ENCODE data around the gene RCBTB1. TPM values are rescaled to one million over a fixed set of nuclear protein-coding genes. Genes with fewer than 3 reads are reported as not detected.
A peak's percentile ranks its signal among the peaks of the same experiment; 100 is the strongest.
"Not testable (repeated sequence)": the region's sequence is repeated elsewhere in the genome, so short reads cannot be mapped to it uniquely, and the experiment has no call there.

The RCBTB1 gene
- total RNA-seq, 2 experiments from 2014 or later: 10.3 to 11.4 TPM

DNA sequence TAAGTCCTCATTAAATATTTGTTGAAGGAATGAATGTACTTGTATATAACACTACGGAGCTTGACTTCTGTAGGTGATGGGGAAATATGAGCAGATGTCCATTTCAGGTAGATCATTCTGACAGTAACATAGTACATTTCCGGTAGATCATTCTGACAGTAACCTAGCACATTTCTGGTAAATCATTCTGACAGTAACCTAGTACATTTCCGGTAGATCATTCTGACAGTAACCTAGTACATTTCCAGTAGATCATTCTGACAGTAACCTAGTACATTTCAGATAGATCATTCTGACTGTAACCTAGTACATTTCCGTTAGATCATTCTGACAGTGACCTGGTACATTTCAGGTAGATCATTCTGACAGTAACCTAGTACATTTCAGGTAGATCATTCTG, 87.2 kb downstream of the RCBTB1 start:
- intact Hi-C loops (cut with DNase I, micrococcal nuclease): loop anchor here (5.0 to 10.0 kb wide), 4 partner anchors 44 to 297 kb away; partner anchors contain the start of genes KPNA3 (in 1 of the 2) and RCBTB1 (in 1 of the 2)
- H3K27ac ChIP-seq (ENCODE audit: low read depth in 1 of 2, low read length in 2 of 2): peak overlapping the region; percentile 82 to 94
- CTCF ChIA-PET: no interaction called here
- H3K4me1 ChIP-seq (ENCODE audit: insufficient read depth, low read length): peaks cover 49% of the 10 kb centered on the region
- no peaks in the 10 kb centered on the region for H3K9me3 Mint-ChIP-seq
- peak overlapping the region; percentile 95 for H3K27ac Mint-ChIP-seq
- TF ChIP-seq, protein P1, sequence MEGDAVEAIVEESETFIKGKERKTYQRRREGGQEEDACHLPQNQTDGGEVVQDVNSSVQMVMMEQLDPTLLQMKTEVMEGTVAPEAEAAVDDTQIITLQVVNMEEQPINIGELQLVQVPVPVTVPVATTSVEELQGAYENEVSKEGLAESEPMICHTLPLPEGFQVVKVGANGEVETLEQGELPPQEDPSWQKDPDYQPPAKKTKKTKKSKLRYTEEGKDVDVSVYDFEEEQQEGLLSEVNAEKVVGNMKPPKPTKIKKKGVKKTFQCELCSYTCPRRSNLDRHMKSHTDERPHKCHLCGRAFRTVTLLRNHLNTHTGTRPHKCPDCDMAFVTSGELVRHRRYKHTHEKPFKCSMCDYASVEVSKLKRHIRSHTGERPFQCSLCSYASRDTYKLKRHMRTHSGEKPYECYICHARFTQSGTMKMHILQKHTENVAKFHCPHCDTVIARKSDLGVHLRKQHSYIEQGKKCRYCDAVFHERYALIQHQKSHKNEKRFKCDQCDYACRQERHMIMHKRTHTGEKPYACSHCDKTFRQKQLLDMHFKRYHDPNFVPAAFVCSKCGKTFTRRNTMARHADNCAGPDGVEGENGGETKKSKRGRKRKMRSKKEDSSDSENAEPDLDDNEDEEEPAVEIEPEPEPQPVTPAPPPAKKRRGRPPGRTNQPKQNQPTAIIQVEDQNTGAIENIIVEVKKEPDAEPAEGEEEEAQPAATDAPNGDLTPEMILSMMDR (IDR thresholded peaks at IDR 0.05): no peak
- POLR2A ChIA-PET: interaction anchor here (1.0 kb wide), 1 partner anchor 54 kb away, joined by 3 read pairs; the partner anchor contains the start of gene SETDB2
- H3K36me3 Mint-ChIP-seq (ENCODE audit: low read depth): peaks cover 61% of the 10 kb centered on the region
- H3K9me3 ChIP-seq (ENCODE audit: control insufficient read depth in 1 of 2, insufficient read depth in 1 of 2, low read length in 2 of 2): no peaks in the 10 kb centered on the region
- DNase-seq (peak in 3 of 14 experiments; percentile 26 to 47 (median 32)), ATAC-seq (ENCODE audit: poor library complexity) (no peak)
- H3K36me3 ChIP-seq (ENCODE audit: insufficient read depth, low read length): peaks cover 29% of the 10 kb centered on the region
- H3K4me1 Mint-ChIP-seq (ENCODE audit: low read depth): peaks cover 71% of the 10 kb centered on the region
- no peak overlapping the region for H3K4me3 ChIP-seq (ENCODE audit: low read length)
- no peaks in the 10 kb centered on the region for H3K27me3 Mint-ChIP-seq
- H3K27me3 ChIP-seq (ENCODE audit: control insufficient read depth in 1 of 2, insufficient read depth in 2 of 2, low read length in 2 of 2): no peaks in the 10 kb centered on the region
- H3K4me3 Mint-ChIP-seq: peak overlapping the region; percentile 2

DNA sequence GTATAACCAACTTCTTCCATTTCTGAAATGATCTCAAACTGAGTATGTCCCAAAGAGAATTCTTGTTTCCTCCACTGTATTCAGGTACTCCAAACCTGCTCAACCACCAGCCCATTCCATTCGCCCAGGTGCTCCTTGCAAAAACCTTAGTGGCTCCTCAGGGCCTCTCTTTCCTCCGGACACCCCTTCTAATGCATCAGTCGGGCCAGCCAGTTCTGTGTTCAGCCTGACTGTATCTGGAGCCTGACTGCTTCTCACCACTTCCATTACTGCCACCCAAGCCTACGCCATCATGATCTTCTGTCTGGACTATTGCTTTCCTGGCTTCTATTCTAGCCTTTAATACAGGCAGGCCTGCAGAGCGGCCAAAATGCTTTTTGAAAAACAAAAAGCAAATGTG, 88.1 kb downstream of the RCBTB1 start:
- Histone ChIP-seq H3K4me3 (ENCODE audit: low read length) (no peak overlapping the region), H3K9me3 (ENCODE audit: control insufficient read depth in 1 of 2, insufficient read depth in 1 of 2, low read length in 2 of 2) (no peaks in the 10 kb centered on the region), H3K27ac (ENCODE audit: low read depth in 1 of 2, low read length in 2 of 2) (peak overlapping the region; percentile 82 to 94), H3K27me3 (ENCODE audit: control insufficient read depth in 1 of 2, insufficient read depth in 2 of 2, low read length in 2 of 2) (no peaks in the 10 kb centered on the region), H3K36me3 (ENCODE audit: insufficient read depth, low read length) (peaks cover 25% of the 10 kb centered on the region), H3K4me1 (ENCODE audit: insufficient read depth, low read length) (peaks cover 49% of the 10 kb centered on the region)
- H3K4me3 Mint-ChIP-seq: peak overlapping the region; percentile 93
- H3K4me1 Mint-ChIP-seq (ENCODE audit: low read depth): peaks cover 63% of the 10 kb centered on the region
- CTCF ChIA-PET: no interaction called here
- no peak for DNase-seq
- peaks cover 56% of the 10 kb centered on the region for H3K36me3 Mint-ChIP-seq (ENCODE audit: low read depth)
- intact Hi-C loops (cut with DNase I, micrococcal nuclease): loop anchor here (2.0 to 10.0 kb wide), 6 partner anchors 45 to 298 kb away; partner anchors contain the start of genes RCBTB1 (in 2 of the 2), CAB39L (in 1 of the 2), KPNA3 (in 1 of the 2) and SETDB2 (in 1 of the 2)
- no peaks in the 10 kb centered on the region for H3K9me3 Mint-ChIP-seq
- H3K27me3 Mint-ChIP-seq: no peaks in the 10 kb centered on the region
- TF ChIP-seq, protein P1 (IDR thresholded peaks at IDR 0.05): no peak
- peak overlapping the region; percentile 95 for H3K27ac Mint-ChIP-seq
- POLR2A ChIA-PET: interaction anchor here (2.6 to 5.9 kb wide), 2 partner anchors 52 to 295 kb away, joined by 12 to 169 read pairs; partner anchors contain the start of genes CAB39L, KPNA3 and SETDB2
- ATAC-seq (ENCODE audit: poor library complexity): no peak

DNA sequence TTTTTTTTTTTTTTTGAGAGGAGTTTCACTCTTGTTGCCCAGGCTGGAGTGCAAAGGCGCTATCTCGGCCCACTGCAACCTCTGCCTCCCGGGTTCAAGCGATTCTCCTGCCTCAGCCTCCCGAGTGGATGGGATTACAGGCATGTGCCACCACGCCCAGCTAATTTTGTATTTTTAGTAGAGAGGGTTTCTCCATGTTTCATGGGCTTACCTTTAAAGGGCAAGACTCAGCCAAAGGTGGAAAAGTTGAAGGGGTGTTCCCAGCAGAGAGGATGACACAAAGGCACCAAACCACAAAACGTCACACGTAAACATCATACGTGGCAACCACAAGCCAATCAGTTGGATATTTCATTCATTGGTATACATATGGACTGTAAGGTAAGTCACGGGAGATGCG, 88.5 kb downstream of the RCBTB1 start:
- H3K27me3 Mint-ChIP-seq; H3K9me3 ChIP-seq (ENCODE audit: control insufficient read depth in 1 of 2, insufficient read depth in 1 of 2, low read length in 2 of 2); H3K27me3 ChIP-seq (ENCODE audit: control insufficient read depth in 1 of 2, insufficient read depth in 2 of 2, low read length in 2 of 2); H3K9me3 Mint-ChIP-seq: not testable (repeated sequence)
- POLR2A ChIA-PET: interaction anchor here (0.5 to 5.9 kb wide), 10 partner anchors 9 to 1459 kb away, joined by 3 to 169 read pairs (median 8); partner anchors contain the start of genes CAB39L, KPNA3, NUDT15 and RCBTB1
- H3K4me3 ChIP-seq (ENCODE audit: low read length): peak overlapping the region; percentile 82
- peaks cover 49% of the 10 kb centered on the region for H3K4me1 ChIP-seq (ENCODE audit: insufficient read depth, low read length)
- DNase-seq: peak in 12 of 14 experiments; percentile 10 to 87 (median 36)
- peak overlapping the region; percentile 82 to 94 for H3K27ac ChIP-seq (ENCODE audit: low read depth in 1 of 2, low read length in 2 of 2)
- ATAC-seq (ENCODE audit: poor library complexity): peak; percentile 32
- Mint-ChIP-seq H3K4me3 (peak overlapping the region; percentile 93), H3K4me1 (ENCODE audit: low read depth) (peaks cover 63% of the 10 kb centered on the region), H3K27ac (peak overlapping the region; percentile 95), H3K36me3 (ENCODE audit: low read depth) (peaks cover 56% of the 10 kb centered on the region)
- CTCF ChIA-PET: interaction anchor here (1.5 kb wide), 1 partner anchor 9 kb away, joined by 4 read pairs; no protein-coding TSS in a partner anchor
- intact Hi-C loops (cut with DNase I, micrococcal nuclease): loop anchor here (2.0 to 10.0 kb wide), 6 partner anchors 45 to 298 kb away; partner anchors contain the start of genes RCBTB1 (in 2 of the 2), CAB39L (in 1 of the 2), KPNA3 (in 1 of the 2) and SETDB2 (in 1 of the 2)
- H3K36me3 ChIP-seq (ENCODE audit: insufficient read depth, low read length): peaks cover 22% of the 10 kb centered on the region
